ENCODE data around the gene LAMA3.

- no peak for TF ChIP-seq POLR2A (IDR thresholded peaks at IDR 0.05)
- TF ChIP-seq, protein P1, sequence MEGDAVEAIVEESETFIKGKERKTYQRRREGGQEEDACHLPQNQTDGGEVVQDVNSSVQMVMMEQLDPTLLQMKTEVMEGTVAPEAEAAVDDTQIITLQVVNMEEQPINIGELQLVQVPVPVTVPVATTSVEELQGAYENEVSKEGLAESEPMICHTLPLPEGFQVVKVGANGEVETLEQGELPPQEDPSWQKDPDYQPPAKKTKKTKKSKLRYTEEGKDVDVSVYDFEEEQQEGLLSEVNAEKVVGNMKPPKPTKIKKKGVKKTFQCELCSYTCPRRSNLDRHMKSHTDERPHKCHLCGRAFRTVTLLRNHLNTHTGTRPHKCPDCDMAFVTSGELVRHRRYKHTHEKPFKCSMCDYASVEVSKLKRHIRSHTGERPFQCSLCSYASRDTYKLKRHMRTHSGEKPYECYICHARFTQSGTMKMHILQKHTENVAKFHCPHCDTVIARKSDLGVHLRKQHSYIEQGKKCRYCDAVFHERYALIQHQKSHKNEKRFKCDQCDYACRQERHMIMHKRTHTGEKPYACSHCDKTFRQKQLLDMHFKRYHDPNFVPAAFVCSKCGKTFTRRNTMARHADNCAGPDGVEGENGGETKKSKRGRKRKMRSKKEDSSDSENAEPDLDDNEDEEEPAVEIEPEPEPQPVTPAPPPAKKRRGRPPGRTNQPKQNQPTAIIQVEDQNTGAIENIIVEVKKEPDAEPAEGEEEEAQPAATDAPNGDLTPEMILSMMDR (IDR thresholded peaks at IDR 0.05), result no peak
Measured at GRCh38 chr18:23711426-23711825, 22.2 kb downstream of the LAMA3 start.
